ENCODE results near the gene FBXO22.

Gene FBXO22

DNA sequence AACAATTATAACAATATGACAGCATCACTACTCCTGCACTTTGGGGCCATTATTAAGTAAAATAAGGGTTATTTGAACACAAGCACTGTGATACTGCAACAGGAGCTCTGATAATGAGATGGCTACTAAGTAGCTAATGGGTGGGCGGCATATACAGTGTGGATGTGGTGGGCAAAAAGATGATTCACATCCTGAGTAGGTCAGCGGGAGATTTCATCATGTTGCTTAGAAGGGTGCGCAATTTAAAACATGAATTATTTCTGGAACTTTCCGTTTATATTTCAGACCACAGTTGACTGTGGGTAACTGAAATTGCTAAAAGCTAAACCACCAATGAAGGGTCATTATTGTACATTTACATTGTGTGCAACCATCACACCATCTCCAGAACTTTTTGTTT, 42.3 kb downstream of the FBXO22 start:
- DNase-seq (ENCODE audit: low read depth in 1 of 2, low spot score in 1 of 2) = peak in 1 of 2 experiments; percentile 64
- Histone ChIP-seq H3K4me3 (replicated peaks; ENCODE audit: insufficient read depth, low read length) (no peak overlapping the region), H3K27ac (replicated peaks) (no peak overlapping the region), H3K27me3 (ENCODE audit: insufficient read depth, poor library complexity, severe bottlenecking) (no peaks in the 10 kb centered on the region)
- TF ChIP-seq CTCF (IDR thresholded peaks at IDR 0.05; ENCODE audit: insufficient read depth, low read length) (no peak), POLR2AphosphoS5 (IDR thresholded peaks at IDR 0.05; ENCODE audit: low read depth) (no peak), GABPA (IDR thresholded peaks at IDR 0.05; ENCODE audit: low read depth) (no peak), SPI1 (IDR thresholded peaks at IDR 0.05; ENCODE audit: borderline replicate concordance, low read depth) (no peak), REST (IDR thresholded peaks at IDR 0.05; ENCODE audit: insufficient replicate concordance, low read depth) (no peak)

- H3K4me3 ChIP-seq (replicated peaks; ENCODE audit: insufficient read depth, low read length) = no peak overlapping the region
- TF ChIP-seq POLR2AphosphoS5 (IDR thresholded peaks at IDR 0.05; ENCODE audit: low read depth) (no peak), CTCF (IDR thresholded peaks at IDR 0.05; ENCODE audit: insufficient read depth, low read length) (no peak), REST (IDR thresholded peaks at IDR 0.05; ENCODE audit: insufficient replicate concordance, low read depth) (no peak), GABPA (IDR thresholded peaks at IDR 0.05; ENCODE audit: low read depth) (no peak), SPI1 (IDR thresholded peaks at IDR 0.05; ENCODE audit: borderline replicate concordance, low read depth) (no peak)
- H3K27ac ChIP-seq (replicated peaks) = no peak overlapping the region
- no peak for DNase-seq (ENCODE audit: low read depth in 1 of 2, low spot score in 1 of 2)
- no peaks in the 10 kb centered on the region for H3K27me3 ChIP-seq (ENCODE audit: insufficient read depth, poor library complexity, severe bottlenecking)
Measured at GRCh38 chr15:75947092-75947491, 43.4 kb downstream of the FBXO22 start.

DNA sequence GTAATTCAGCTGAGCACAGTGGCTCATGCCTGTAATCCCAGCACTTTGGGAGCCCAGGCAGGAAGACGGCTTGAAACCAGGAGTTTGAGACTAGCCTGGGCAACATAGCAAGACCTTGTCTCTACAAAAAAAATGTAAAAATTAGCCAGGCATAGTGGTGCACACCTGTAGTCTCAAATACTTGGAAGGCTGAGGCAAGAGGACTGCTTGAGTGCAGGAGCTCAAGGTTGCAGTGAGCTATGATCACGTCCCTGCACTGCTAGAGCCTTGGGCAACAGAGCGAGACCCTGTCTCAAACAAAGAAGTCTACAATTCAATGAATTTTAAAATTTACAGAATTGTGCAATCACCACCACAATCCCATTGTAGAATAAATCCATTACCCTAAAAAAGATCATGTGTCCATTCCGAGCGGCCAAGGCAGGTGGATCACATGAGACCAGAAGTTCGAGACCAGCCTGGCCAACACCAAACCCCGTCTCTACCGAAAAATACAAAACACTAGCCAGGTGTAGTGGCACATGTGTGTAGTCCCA, 45.2 kb downstream of the FBXO22 start:
- Histone ChIP-seq H3K27me3 (ENCODE audit: insufficient read depth, poor library complexity, severe bottlenecking) (no peaks in the 10 kb centered on the region), H3K27ac (replicated peaks) (no peak overlapping the region), H3K4me3 (replicated peaks; ENCODE audit: insufficient read depth, low read length) (no peak overlapping the region)
- no peak for DNase-seq (ENCODE audit: low read depth in 1 of 2, low spot score in 1 of 2)
- no peak for TF ChIP-seq SPI1 (IDR thresholded peaks at IDR 0.05; ENCODE audit: borderline replicate concordance, low read depth)
- no peak for TF ChIP-seq GABPA (IDR thresholded peaks at IDR 0.05; ENCODE audit: low read depth)
- no peak for TF ChIP-seq REST (IDR thresholded peaks at IDR 0.05; ENCODE audit: insufficient replicate concordance, low read depth)
- TF ChIP-seq CTCF (IDR thresholded peaks at IDR 0.05; ENCODE audit: insufficient read depth, low read length) = no peak
- no peak for TF ChIP-seq POLR2AphosphoS5 (IDR thresholded peaks at IDR 0.05; ENCODE audit: low read depth)

Measured in HL-60 (cell line).